Tibial nerve (tissue), 4 donors: ENCODE measurements around the gene AGAP9.
"Not testable (repeated sequence)": the region's sequence is repeated elsewhere in the genome, so short reads cannot be mapped to it uniquely, and the experiment has no call there.

ENCODE experiments used
- EP300 ChIP-seq, 2 donors: sonication (generic); formaldehyde crosslinking; IDR thresholded peaks; one replicate each; pipeline ENCODE4 v1.6.1; 2017; ENCODE audit warnings: antibody characterized with exemption in 2 of 2, mild to moderate bottlenecking in 1 of 2
- TF ChIP-seq, protein P1 (sequence below), 5 experiments: fragments of 200-600 bp in 3 of 5; fragments of 450-650 bp in 2 of 5; sonication (generic) in 3 of 5; IDR thresholded peaks; one replicate each; pipeline ENCODE4 v1.5.1; 2016 to 2019; ENCODE audit warnings: antibody characterized with exemption in 5 of 5, mild to moderate bottlenecking in 3 of 5, moderate library complexity in 2 of 5

DNA sequence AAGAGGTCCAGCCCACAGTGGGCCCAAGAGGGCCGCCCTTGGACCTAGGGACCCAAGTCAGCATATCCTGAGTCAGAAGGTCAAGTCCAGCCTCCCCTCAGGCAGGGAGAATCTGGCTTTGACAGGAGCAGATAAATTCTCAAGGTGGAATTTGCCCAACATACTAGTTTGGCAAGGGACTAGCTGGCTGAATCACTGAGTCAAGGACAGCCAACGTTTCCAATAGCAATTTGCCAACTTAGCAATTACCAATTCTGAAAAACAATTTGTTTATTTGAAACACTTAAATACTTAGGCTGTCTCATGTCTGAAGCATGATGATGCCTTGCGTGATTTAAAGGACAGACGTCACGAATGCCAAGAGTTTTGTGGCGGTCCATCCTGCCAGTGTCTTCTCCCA is 29.2 kb downstream of the AGAP9 start:
- TF ChIP-seq, protein P1, sequence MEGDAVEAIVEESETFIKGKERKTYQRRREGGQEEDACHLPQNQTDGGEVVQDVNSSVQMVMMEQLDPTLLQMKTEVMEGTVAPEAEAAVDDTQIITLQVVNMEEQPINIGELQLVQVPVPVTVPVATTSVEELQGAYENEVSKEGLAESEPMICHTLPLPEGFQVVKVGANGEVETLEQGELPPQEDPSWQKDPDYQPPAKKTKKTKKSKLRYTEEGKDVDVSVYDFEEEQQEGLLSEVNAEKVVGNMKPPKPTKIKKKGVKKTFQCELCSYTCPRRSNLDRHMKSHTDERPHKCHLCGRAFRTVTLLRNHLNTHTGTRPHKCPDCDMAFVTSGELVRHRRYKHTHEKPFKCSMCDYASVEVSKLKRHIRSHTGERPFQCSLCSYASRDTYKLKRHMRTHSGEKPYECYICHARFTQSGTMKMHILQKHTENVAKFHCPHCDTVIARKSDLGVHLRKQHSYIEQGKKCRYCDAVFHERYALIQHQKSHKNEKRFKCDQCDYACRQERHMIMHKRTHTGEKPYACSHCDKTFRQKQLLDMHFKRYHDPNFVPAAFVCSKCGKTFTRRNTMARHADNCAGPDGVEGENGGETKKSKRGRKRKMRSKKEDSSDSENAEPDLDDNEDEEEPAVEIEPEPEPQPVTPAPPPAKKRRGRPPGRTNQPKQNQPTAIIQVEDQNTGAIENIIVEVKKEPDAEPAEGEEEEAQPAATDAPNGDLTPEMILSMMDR (IDR thresholded peaks at IDR 0.05): not testable (repeated sequence)
- not testable (repeated sequence) for TF ChIP-seq EP300 (IDR thresholded peaks at IDR 0.05)
